Activated naive CD8-positive, alpha-beta T cell treated with anti-CD3 and anti-CD28 coated beads, Interleukin-2, amount 50 U/mL, for 24 hours (primary cell): ENCODE measurements around the gene LSM2.

Experiments
- ATAC-seq: fragments of 150-1000 bp; cut with Tn5 transposase; one replicate; pipeline ENCODE4 v1.10.0; 2021
- DNase-seq: peaks from one replicate; pipeline ENCODE4 v3.0.0; 2021
- H3K27ac Mint-ChIP-seq: one replicate; pipeline ENCODE4 v1.8.0; 2021; ENCODE audit warnings: mild to moderate bottlenecking, mixed read lengths
- H3K27me3 Mint-ChIP-seq: one replicate; pipeline ENCODE4 v1.8.0; 2021; ENCODE audit warnings: mixed read lengths
- H3K36me3 Mint-ChIP-seq: one replicate; pipeline ENCODE4 v1.8.0; 2021; ENCODE audit warnings: low read depth, mixed read lengths
- H3K4me1 Mint-ChIP-seq: one replicate; pipeline ENCODE4 v1.8.0; 2021; ENCODE audit warnings: mixed read lengths
- H3K4me3 Mint-ChIP-seq: one replicate; pipeline ENCODE4 v1.8.0; 2021; ENCODE audit warnings: mild to moderate bottlenecking, moderate library complexity, mixed read lengths
- H3K9me3 Mint-ChIP-seq: one replicate; pipeline ENCODE4 v1.8.0; 2021; ENCODE audit warnings: mixed read lengths

Gene LSM2

GRCh38 chr6:31778999-31779885 is 27.5 kb downstream of the LSM2 start:
- Mint-ChIP-seq H3K4me1 (peaks cover 25% of the 10 kb centered on the region), H3K9me3 (no peaks in the 10 kb centered on the region), H3K27me3 (no peaks in the 10 kb centered on the region), H3K4me3 (no peak overlapping the region), H3K27ac (no peak overlapping the region), H3K36me3 (peaks cover 25% of the 10 kb centered on the region)
- ATAC-seq (no peak), DNase-seq (no peak)

GRCh38 chr6:31778193-31778592 is 28.6 kb downstream of the LSM2 start:
- peaks cover 21% of the 10 kb centered on the region for H3K36me3 Mint-ChIP-seq
- peak overlapping the region; percentile 59 for H3K27ac Mint-ChIP-seq
- H3K27me3 Mint-ChIP-seq, result no peaks in the 10 kb centered on the region
- DNase-seq (no peak), ATAC-seq (no peak)
- no peaks in the 10 kb centered on the region for H3K9me3 Mint-ChIP-seq
- no peak overlapping the region for H3K4me3 Mint-ChIP-seq
- H3K4me1 Mint-ChIP-seq, result peaks cover 34% of the 10 kb centered on the region

DNA sequence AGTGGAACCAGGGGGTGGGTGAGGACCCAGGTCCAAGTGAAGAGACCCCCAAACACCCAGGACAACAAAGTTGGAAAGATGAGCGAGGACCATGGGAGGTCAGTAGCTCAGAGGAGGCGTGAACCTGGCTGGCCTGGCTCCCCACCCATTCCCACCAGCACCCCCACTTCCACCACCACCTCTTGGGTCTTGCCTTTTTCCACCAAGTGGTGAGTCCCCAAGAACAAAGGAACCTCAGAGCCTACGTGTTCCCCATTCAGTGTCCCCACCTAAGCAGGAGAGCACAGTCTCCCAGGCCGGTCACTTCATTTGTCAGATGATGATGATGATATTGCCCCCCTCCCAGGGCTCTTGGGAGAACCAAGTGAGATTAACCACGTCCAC is 29.1 kb downstream of the LSM2 start:
- peak overlapping the region; percentile 59 for H3K27ac Mint-ChIP-seq

DNA sequence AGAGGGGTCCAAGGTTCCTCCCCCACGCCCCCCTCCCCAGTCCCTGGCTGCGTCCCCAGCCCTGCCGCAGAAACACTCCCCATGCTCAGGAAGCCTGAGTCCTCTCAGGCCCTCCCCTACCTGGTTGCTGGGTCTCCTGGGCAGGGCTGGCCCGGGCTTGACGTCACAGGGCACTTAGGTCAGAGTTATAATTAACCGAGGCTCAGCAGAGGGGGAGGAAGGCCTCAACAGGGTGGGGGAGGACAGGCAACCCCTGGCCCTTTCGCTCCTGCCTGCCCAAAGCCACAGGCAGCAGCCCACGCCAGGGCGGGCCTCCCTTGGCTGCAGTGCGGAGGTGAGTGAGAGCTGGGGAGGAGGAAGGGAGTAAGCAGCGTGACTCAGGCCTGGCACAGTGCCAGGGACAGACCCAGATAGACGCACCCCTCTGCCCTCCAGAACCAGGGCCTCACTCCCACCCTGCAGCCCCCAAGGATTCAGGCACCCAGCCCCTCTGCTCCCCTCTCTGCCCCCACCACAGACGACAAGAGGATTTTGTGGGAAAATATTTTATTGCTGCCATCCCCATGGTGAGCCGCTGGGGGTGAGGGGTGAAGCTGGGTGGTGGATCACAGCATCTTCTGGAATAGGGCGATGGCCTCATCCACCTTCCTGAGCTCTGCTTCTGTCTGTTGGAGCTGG is 29.6 kb downstream of the LSM2 start, which contains the start of gene VWA7:
TSS of gene VWA7 (minus strand) at position 340 of the 678 bp plus-strand sequence. CDS start 549 bp downstream, outside the sequence.
- Mint-ChIP-seq H3K27ac (peak within 1 kb of the TSS; percentile 59), H3K27me3 (no peaks in the 10 kb centered on the region), H3K4me3 (peak within 1 kb of the TSS; percentile 4), H3K36me3 (peaks cover 14% of the 10 kb centered on the region), H3K4me1 (peaks cover 43% of the 10 kb centered on the region), H3K9me3 (no peaks in the 10 kb centered on the region)
- DNase-seq (peak; percentile 84), ATAC-seq (peak; percentile 92)

More for the DNA sequence above, 29.1 kb downstream of the LSM2 start:
- H3K27me3 Mint-ChIP-seq, result no peaks in the 10 kb centered on the region
- H3K4me3 Mint-ChIP-seq, result no peak overlapping the region
- no peaks in the 10 kb centered on the region for H3K9me3 Mint-ChIP-seq
- ATAC-seq, result no peak
- DNase-seq, result no peak
- H3K36me3 Mint-ChIP-seq, result peaks cover 18% of the 10 kb centered on the region
- peaks cover 39% of the 10 kb centered on the region for H3K4me1 Mint-ChIP-seq

DNA sequence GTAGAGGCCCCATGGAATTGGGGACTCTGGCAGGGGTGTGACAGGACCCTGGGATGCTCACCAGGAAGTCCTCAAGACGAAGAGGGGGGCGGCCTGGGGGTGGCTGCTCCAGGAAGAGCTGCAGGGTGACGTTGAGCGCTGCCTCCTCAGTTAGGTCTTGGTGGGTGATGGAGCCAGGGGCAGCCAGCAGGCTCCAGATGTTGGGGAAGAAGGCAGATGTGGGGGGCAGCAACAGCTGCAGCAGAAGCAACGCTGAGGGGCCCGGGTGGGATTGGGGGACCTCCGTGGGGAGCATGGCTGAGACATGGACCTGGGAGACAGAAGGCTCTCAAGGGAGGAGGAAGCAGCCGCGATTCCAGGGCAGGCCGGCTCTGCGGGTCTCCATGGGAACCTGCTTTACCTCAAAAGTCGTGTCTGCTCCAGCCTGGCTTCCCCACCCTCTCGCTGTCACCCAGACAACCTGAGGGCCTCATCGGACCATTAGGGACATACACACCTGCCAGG is 30.2 kb downstream of the LSM2 start:
- ATAC-seq (peak; percentile 3), DNase-seq (no peak)
- H3K36me3 Mint-ChIP-seq, result peaks cover 12% of the 10 kb centered on the region
- no peaks in the 10 kb centered on the region for H3K9me3 Mint-ChIP-seq
- H3K27me3 Mint-ChIP-seq, result no peaks in the 10 kb centered on the region
- H3K4me3 Mint-ChIP-seq, result peak overlapping the region; percentile 4
- peak overlapping the region; percentile 59 for H3K27ac Mint-ChIP-seq
- peaks cover 48% of the 10 kb centered on the region for H3K4me1 Mint-ChIP-seq

DNA sequence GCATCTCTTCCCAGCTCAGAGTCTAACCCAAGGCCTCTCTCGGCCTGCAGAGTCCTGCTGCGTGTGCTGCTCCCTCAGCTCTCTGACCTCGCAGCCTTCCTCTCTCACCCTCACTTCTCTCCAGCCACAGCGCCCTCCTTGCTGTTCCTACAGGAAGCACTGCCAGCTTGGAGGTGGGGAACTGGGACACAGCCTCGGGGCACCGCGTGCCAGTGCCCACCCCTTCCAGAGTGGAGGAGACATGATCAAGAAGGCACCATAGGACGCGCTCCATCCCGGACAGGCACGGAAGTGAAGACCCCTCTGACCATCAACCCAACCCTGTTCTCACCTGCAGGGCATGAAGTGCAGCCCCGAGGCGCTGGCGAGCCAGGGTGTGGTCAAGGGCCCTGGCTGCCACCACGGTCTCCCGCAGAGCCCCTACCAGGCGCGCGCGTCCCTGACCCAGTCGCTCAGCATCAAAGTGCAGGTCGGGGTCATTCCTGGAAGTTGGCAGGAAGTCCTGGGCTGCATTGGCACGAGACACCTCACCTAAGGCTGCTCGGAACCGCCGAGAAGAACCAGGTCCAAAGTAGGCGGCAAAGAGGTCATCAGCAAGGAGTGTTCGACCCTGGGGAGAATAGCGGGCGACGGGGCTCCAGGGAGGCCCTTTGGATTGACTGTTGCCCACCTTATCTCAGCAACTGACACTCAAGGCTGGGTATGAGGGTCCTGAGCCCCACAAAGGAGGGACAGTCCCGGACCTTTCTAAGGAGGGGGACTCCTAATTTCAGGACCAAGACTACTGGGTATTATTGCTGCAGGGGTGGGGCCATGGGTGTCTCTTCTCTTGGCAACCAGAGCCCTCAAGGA is 30.9 kb downstream of the LSM2 start:
- Mint-ChIP-seq H3K4me1 (peaks cover 55% of the 10 kb centered on the region), H3K9me3 (no peaks in the 10 kb centered on the region), H3K36me3 (peaks cover 11% of the 10 kb centered on the region), H3K27me3 (no peaks in the 10 kb centered on the region), H3K4me3 (peak overlapping the region; percentile 4), H3K27ac (no peak overlapping the region)
- ATAC-seq (no peak), DNase-seq (no peak)

DNA sequence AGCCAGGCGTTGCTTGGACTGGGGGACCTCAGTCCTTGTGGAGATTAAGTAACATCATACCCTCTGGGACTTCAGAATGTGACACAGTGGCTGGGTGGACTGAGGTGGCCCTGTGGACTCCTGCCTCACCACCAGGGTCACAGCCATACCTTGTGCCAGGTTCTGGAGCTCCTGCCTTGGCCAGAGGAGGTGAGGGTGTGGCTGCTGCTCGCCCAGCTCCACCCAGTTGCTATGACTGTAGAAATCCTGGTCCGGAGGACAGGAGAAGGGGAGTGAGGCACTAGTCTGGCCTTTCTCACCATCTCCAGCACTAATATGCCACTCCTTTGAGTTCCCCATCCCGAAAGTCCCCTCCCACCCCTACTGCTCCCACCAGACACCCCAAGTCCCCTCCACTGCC is 31.6 kb downstream of the LSM2 start:
- ATAC-seq, result no peak
- Mint-ChIP-seq H3K27ac (no peak overlapping the region), H3K9me3 (no peaks in the 10 kb centered on the region), H3K27me3 (no peaks in the 10 kb centered on the region), H3K36me3 (peaks cover 6% of the 10 kb centered on the region), H3K4me1 (peaks cover 55% of the 10 kb centered on the region), H3K4me3 (no peak overlapping the region)
- no peak for DNase-seq

GRCh38 chr6:31771992-31772358 is 34.8 kb downstream of the LSM2 start:
- peaks cover 54% of the 10 kb centered on the region for H3K4me1 Mint-ChIP-seq
- peaks cover 4% of the 10 kb centered on the region for H3K36me3 Mint-ChIP-seq
- peak overlapping the region; percentile 73 for H3K27ac Mint-ChIP-seq
- H3K4me3 Mint-ChIP-seq, result peak overlapping the region; percentile 57
- ATAC-seq, result peak; percentile 12
- no peak for DNase-seq
- no peaks in the 10 kb centered on the region for H3K9me3 Mint-ChIP-seq
- H3K27me3 Mint-ChIP-seq, result no peaks in the 10 kb centered on the region

- H3K4me1 Mint-ChIP-seq, result peaks cover 44% of the 10 kb centered on the region
- no peak for ATAC-seq
- no peaks in the 10 kb centered on the region for H3K27me3 Mint-ChIP-seq
- H3K36me3 Mint-ChIP-seq, result peaks cover 4% of the 10 kb centered on the region
- H3K4me3 Mint-ChIP-seq, result no peak overlapping the region
- DNase-seq, result no peak
- H3K27ac Mint-ChIP-seq, result peak overlapping the region; percentile 72
- H3K9me3 Mint-ChIP-seq, result no peaks in the 10 kb centered on the region
Observed at GRCh38 chr6:31770860-31771259, 35.9 kb downstream of the LSM2 start.

- Mint-ChIP-seq H3K4me3 (no peak overlapping the region), H3K27ac (no peak overlapping the region)
Observed at GRCh38 chr6:31769684-31770371, 36.9 kb downstream of the LSM2 start.

GRCh38 chr6:31768363-31769257 is 38.2 kb downstream of the LSM2 start:
- Mint-ChIP-seq H3K27ac (no peak overlapping the region), H3K9me3 (no peaks in the 10 kb centered on the region), H3K4me1 (peaks cover 36% of the 10 kb centered on the region), H3K27me3 (no peaks in the 10 kb centered on the region), H3K36me3 (peaks cover 9% of the 10 kb centered on the region), H3K4me3 (no peak overlapping the region)
- DNase-seq, result no peak
- no peak for ATAC-seq

More at GRCh38 chr6:31769684-31770371, 36.9 kb downstream of the LSM2 start:
- H3K9me3 Mint-ChIP-seq, result no peaks in the 10 kb centered on the region
- DNase-seq (peak; percentile 87), ATAC-seq (peak; percentile 66)
- H3K36me3 Mint-ChIP-seq, result peaks cover 4% of the 10 kb centered on the region
- no peaks in the 10 kb centered on the region for H3K27me3 Mint-ChIP-seq
- peaks cover 41% of the 10 kb centered on the region for H3K4me1 Mint-ChIP-seq

DNA sequence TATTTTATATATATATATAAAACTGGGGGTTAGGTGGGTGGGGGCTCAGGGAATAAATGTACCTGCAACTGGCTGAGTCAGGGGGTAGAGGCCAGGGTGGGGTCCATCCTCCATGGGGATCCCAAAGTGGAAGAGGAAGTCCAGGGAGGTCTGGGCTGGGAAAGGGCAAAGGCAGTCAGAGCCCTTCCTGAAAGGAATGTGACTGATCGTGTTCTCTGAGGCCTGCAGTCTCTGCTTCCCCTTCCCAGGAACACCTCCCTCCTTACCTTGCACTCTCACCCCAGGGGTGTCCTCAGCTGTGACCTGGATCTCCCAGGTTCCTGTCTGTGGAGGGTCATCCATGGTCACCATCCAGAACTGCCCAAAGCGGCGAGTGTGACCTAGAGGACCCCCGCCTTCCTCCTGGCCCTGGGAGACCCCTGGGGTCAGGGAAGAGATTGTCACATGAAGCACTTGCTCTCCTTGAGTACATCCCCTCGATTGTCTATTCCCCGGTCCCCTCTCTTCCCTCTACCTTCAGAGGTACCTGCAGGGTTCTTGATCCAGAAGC is 39.6 kb downstream of the LSM2 start:
- peaks cover 23% of the 10 kb centered on the region for H3K4me1 Mint-ChIP-seq
- H3K36me3 Mint-ChIP-seq, result peaks cover 17% of the 10 kb centered on the region
- H3K4me3 Mint-ChIP-seq, result no peak overlapping the region
- DNase-seq (no peak), ATAC-seq (no peak)
- no peak overlapping the region for H3K27ac Mint-ChIP-seq
- no peaks in the 10 kb centered on the region for H3K9me3 Mint-ChIP-seq
- H3K27me3 Mint-ChIP-seq, result no peaks in the 10 kb centered on the region
